ENCODE measurements around the gene RET.

GRCh38 chr10:43100366-43100765 is 23.5 kb downstream of the RET start:
- TF ChIP-seq POLR2AphosphoS5 (IDR thresholded peaks at IDR 0.05; ENCODE audit: borderline replicate concordance, low read depth, low read length) (no peak), EZH2 (IDR thresholded peaks at IDR 0.05) (no peak), FOXP2 (optimal IDR thresholded peaks at IDR 0.05; ENCODE audit: control extremely low read depth, extremely low read length, insufficient read depth) (no peak)
